Right atrium auricular region (tissue), 2 donors: ENCODE results near the gene B4GALT5. TPM values are rescaled to one million over a fixed set of nuclear protein-coding genes. Genes with fewer than 3 reads are reported as not detected.
"Not testable (repeated sequence)": the region's sequence is repeated elsewhere in the genome, so short reads cannot be mapped to it uniquely, and the experiment has no call there.

Experiments
- DNase-seq: peaks from one replicate; pipeline ENCODE4 v3.0.0-alpha.2; 2019; ENCODE audit warnings: low spot score
- H3K27ac ChIP-seq, 2 donors: fragments of 200-600 bp; sonication (generic); 1 replicate in 1 of 2; 2 replicates in 1 of 2; pipeline ENCODE4 v1.5.1; 2016 to 2019
- H3K27me3 ChIP-seq, 2 donors: fragments of 200-600 bp; sonication (generic); one replicate each; pipeline versions ENCODE4 v1.5.1 to v1.6.0; 2017 to 2019
- H3K36me3 ChIP-seq: fragments of 200-600 bp; sonication (generic); one replicate; pipeline ENCODE4 v1.5.1; 2016
- H3K4me1 ChIP-seq, 2 donors: fragments of 200-600 bp; sonication (generic); one replicate each; pipeline versions ENCODE4 v1.5.1 to v1.6.0; 2017 to 2019
- H3K4me3 ChIP-seq, 2 donors: fragments of 200-600 bp; sonication (generic); 1 replicate in 1 of 2; 2 replicates in 1 of 2; pipeline ENCODE4 v1.5.1; 2017 to 2019; ENCODE audit warnings: mild to moderate bottlenecking in 1 of 2, moderate library complexity in 1 of 2
- H3K9me3 ChIP-seq, 2 donors: fragments of 200-600 bp; sonication (generic); one replicate each; pipeline ENCODE4 v1.5.1; 2019
- total RNA-seq, 2 donors: library from RNA; depleted of rRNA; stranded (reverse); fragments of >200 nt; gene quantifications; one replicate each; pipeline ENCODE4 v1.1.0, GENCODE V29; 2016
- TF ChIP-seq, protein P1 (sequence below), 2 donors: fragments of 200-600 bp; sonication (generic); IDR thresholded peaks; one replicate each; pipeline ENCODE4 v1.5.1; 2019; ENCODE audit warnings: antibody characterized with exemption in 2 of 2

Gene B4GALT5
- total RNA-seq, 2 donors from 2014 or later = 17.7 to 24.4 TPM

DNA sequence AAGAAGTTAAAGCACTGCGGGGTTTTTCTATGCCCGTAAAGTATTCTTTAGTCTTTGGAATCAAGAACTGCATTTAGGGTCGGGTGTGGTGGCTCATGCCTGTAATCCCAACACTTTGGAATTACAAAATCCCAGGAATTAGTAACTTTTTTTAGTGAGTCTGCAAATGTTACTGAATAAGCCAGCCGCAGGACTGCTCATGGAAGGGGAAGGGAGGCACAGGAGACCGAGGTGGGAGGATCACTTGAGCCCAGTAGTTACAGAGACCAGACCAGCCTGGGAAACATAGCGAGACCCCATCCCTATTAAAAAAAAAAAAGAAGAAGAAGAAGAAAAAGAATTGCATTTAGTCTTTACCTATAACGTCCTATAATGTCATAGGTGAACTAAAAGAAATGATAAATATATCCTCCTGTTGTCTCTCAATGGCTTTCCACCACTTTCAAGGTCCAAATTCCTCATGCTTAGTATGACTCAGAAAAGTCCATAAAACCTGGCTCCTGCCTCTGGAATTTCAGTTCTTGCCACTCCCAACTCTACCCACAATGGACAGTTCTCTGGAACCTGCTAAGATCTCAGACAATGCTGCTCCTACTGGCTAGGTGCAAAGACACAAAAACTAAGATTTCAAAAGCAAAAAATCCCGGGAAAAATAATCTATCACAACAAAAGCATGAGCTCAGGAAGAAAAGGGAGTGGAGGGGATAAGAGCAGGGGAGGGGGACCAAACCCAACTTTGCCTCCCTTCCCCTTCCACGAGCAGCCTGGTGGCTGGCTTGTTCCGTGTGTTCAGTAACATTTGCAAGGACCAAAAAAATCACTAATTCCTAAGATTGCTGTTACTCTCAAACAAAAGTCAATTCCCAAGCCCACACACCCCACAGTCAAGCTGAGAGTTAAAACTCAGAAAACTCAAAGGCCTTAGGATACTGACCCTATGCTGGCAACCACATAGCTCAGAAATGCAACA, 39.0 kb downstream of the B4GALT5 start:
- H3K36me3 ChIP-seq = no peaks in the 10 kb centered on the region
- no peak for DNase-seq
- no peaks in the 10 kb centered on the region for H3K27me3 ChIP-seq
- TF ChIP-seq, protein P1, sequence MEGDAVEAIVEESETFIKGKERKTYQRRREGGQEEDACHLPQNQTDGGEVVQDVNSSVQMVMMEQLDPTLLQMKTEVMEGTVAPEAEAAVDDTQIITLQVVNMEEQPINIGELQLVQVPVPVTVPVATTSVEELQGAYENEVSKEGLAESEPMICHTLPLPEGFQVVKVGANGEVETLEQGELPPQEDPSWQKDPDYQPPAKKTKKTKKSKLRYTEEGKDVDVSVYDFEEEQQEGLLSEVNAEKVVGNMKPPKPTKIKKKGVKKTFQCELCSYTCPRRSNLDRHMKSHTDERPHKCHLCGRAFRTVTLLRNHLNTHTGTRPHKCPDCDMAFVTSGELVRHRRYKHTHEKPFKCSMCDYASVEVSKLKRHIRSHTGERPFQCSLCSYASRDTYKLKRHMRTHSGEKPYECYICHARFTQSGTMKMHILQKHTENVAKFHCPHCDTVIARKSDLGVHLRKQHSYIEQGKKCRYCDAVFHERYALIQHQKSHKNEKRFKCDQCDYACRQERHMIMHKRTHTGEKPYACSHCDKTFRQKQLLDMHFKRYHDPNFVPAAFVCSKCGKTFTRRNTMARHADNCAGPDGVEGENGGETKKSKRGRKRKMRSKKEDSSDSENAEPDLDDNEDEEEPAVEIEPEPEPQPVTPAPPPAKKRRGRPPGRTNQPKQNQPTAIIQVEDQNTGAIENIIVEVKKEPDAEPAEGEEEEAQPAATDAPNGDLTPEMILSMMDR (IDR thresholded peaks at IDR 0.05) = no peak
- no peak overlapping the region for H3K27ac ChIP-seq
- no peak overlapping the region for H3K4me3 ChIP-seq
- no peaks in the 10 kb centered on the region for H3K9me3 ChIP-seq
- H3K4me1 ChIP-seq = peaks cover 0 to 76% of the 10 kb centered on the region in 2 donors

DNA sequence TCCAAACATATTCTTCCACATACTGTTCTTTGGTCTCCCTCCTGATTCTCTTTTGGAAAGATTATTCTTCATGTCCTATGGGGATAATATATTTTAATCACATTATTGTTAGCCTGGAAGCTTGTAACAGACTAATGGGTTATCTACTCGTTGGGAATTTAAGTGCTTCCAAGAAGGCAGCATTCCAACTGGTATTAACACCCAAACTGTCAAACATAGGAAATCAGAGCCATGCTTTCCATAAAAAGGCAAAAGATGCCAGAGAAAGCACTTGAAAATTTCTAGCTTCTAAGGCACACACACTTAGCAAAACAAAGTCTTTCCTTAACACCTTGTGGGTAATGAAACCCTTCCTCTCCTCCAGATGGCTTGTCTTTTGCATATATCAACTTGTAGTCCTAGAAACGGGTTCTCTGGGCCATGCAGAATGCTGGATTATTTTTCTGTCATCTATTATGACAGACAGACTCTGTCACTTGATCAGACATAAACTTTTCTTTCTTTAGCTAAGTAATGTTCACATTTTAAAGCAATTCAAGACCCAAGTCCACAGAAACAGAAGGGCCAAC, 41.5 kb downstream of the B4GALT5 start:
- TF ChIP-seq, protein P1 (IDR thresholded peaks at IDR 0.05) = no peak
- no peaks in the 10 kb centered on the region for H3K36me3 ChIP-seq
- no peak overlapping the region for H3K4me3 ChIP-seq
- H3K9me3 ChIP-seq = no peaks in the 10 kb centered on the region
- no peaks in the 10 kb centered on the region for H3K27me3 ChIP-seq
- H3K27ac ChIP-seq = no peak overlapping the region
- DNase-seq = no peak
- H3K4me1 ChIP-seq = peaks cover 0 to 66% of the 10 kb centered on the region in 2 donors

DNA sequence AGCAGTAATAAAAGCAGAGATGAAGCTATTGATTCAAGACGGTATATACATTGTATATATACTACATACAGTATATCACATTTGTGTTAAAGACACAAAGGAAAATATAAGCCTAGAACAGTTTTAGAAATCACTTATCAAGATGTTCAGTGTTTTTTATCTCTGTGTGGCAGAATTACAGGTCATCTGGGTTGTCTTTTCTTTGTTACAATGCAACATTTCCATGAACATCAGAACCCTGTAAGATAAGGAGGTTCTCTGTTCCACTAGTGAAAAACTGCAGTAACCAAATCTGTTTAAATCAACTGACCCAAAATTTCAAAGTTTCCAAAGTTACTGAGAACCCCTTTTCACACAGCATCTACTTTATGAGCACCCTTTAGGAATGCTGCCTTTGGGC, 42.2 kb downstream of the B4GALT5 start:
- Histone ChIP-seq H3K4me1 (peaks cover 0 to 65% of the 10 kb centered on the region in 2 donors), H3K36me3 (no peaks in the 10 kb centered on the region), H3K27ac (no peak overlapping the region), H3K27me3 (no peaks in the 10 kb centered on the region), H3K9me3 (no peaks in the 10 kb centered on the region), H3K4me3 (no peak overlapping the region)
- no peak for DNase-seq
- TF ChIP-seq, protein P1 (IDR thresholded peaks at IDR 0.05) = no peak

DNA sequence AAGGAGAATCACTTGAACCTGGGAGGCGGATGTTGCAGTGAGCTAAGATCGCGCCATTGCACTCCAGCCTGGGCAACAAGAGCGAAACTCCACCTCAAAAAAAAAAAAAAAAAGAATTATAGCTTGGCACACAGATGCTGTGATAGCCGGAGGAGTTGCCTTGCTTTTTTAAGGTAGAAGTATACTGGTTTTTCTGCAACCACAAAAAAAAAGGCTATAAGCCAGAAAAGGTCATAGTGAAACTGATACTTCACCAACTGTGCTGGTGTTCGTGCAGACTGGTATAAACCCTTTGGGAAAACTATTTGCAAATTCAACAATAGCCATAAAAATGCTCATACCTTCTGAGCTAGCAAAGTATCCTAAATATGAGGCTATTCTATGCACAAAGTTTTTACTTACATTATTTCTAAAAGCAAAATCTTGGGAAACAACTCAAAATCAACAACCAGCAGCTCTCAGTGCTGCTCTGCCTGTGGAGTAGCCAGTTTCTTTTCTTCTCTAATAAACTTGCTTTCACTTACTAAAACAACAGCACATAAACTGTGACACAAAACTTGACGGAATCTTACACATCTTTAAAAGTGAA, 44.0 kb downstream of the B4GALT5 start:
- no peak for DNase-seq
- Histone ChIP-seq H3K27me3 (no peaks in the 10 kb centered on the region), H3K9me3 (no peaks in the 10 kb centered on the region), H3K27ac (no peak overlapping the region), H3K36me3 (no peaks in the 10 kb centered on the region), H3K4me3 (no peak overlapping the region), H3K4me1 (peaks cover 0 to 50% of the 10 kb centered on the region in 2 donors)
- TF ChIP-seq, protein P1 (IDR thresholded peaks at IDR 0.05) = no peak

DNA sequence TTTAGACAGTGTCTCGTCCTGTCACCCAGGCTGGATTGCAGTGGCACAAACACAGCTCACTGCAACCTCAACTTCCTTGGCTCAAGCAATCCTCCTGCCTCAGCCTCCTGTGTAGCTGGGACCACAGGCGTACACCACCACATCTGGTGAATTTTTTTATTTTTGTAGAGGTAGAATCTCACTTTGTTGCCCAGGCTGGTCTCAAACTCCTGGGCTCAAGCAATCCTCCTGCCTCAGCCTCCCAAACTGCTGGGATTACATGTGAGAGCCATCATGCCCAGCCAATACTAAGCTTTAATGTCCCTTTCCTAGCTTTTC, 44.8 kb downstream of the B4GALT5 start:
- not testable (repeated sequence) for H3K9me3 ChIP-seq, H3K4me3 ChIP-seq, DNase-seq, H3K27me3 ChIP-seq, H3K36me3 ChIP-seq
- peaks cover 0 to 45% of the 10 kb centered on the region in 2 donors for H3K4me1 ChIP-seq
- peak overlapping the region; percentile 10 to 28 for H3K27ac ChIP-seq

DNA sequence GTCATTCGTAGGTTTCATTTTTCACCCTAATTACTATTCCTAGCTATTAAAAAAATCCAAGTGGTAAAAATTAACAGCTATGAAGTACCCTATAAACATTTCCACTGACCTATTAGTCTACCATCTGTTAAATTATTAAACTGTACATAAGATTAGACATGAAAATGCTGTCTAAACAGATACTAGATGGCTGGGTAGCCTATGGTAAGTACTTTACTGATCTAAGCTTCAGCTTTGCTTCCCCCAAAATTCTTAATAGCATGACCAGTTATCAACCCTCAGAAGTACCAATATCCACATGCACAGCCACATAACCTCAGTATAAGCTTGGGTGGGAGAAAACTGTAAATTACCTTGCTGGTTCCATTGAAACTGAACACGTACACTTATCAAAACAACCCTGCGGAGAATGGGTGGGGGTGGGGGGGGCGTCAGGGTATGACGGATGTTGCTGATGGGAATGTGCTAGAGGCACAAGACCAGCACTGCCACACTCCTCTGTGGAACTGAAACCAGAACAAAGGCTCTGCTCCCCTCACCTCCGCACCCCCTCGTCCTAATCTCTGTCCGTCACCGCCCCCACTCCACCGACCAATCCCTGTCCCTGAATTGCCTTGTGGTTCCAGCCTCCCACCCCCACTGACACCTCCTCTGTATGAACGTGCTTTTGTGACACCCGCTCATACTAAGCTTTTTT, 45.3 kb downstream of the B4GALT5 start:
- no peak for DNase-seq
- Histone ChIP-seq H3K27ac (peak overlapping the region; percentile 10 to 28), H3K4me3 (no peak overlapping the region), H3K4me1 (peaks cover 0 to 45% of the 10 kb centered on the region in 2 donors), H3K27me3 (no peaks in the 10 kb centered on the region), H3K36me3 (no peaks in the 10 kb centered on the region), H3K9me3 (no peaks in the 10 kb centered on the region)
- TF ChIP-seq, protein P1 (IDR thresholded peaks at IDR 0.05) = no peak
